ENCODE results near the gene CLBA1.

DNA sequence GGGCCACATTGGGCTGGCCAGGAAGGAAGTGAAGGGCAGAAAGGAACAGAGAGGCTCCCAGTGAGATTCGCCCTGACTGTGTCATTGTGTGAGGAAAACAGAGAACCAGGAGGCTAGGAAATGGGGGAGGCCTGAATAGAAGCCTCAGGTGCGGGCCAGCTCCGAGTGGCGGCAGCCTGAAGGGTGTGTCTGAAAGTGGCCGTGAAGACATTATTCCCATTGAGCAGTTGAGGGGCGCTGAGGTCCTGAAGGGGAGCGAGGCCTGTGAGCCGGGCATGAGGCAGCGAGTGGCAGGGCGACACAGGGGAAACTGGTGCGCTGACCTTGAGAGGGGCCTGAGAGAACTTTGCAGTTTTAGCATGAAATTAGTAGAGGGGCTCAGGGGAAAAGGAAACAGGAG, 6.9 kb downstream of the CLBA1 start:
- TF ChIP-seq, protein P1, sequence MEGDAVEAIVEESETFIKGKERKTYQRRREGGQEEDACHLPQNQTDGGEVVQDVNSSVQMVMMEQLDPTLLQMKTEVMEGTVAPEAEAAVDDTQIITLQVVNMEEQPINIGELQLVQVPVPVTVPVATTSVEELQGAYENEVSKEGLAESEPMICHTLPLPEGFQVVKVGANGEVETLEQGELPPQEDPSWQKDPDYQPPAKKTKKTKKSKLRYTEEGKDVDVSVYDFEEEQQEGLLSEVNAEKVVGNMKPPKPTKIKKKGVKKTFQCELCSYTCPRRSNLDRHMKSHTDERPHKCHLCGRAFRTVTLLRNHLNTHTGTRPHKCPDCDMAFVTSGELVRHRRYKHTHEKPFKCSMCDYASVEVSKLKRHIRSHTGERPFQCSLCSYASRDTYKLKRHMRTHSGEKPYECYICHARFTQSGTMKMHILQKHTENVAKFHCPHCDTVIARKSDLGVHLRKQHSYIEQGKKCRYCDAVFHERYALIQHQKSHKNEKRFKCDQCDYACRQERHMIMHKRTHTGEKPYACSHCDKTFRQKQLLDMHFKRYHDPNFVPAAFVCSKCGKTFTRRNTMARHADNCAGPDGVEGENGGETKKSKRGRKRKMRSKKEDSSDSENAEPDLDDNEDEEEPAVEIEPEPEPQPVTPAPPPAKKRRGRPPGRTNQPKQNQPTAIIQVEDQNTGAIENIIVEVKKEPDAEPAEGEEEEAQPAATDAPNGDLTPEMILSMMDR (IDR thresholded peaks at IDR 0.05) = no peak
- TF ChIP-seq POLR2A (IDR thresholded peaks at IDR 0.05) = no peak
